A549 (cell line): Measurements from ENCODE around the gene PRKAG2.

Experiments
- CTCF ChIP-seq: fragments of >200 bp; sonication (Bioruptor Twin); formaldehyde crosslinking; IDR thresholded peaks from 3 replicates; pipeline ENCODE4 v1.5.1; 2016
- EP300 ChIP-seq, 2 experiments: fragments of >200 bp; sonication (Bioruptor Twin); formaldehyde crosslinking; IDR thresholded peaks; 2 replicates in 1 of 2; 3 replicates in 1 of 2; pipeline ENCODE4 v1.6.1; 2016 to 2017
- JUN ChIP-seq, 2 experiments: fragments of >200 bp; sonication (Bioruptor Twin); formaldehyde crosslinking; IDR thresholded peaks; 2 replicates in 1 of 2; 3 replicates in 1 of 2; pipeline ENCODE4 v1.6.1; 2016 to 2017
- JUNB ChIP-seq: fragments of >200 bp; sonication (Bioruptor Twin); formaldehyde crosslinking; IDR thresholded peaks from 2 replicates; pipeline ENCODE4 v1.6.1; 2016
- MYC ChIP-seq: IDR thresholded peaks from 2 replicates; pipeline ENCODE4 v1.6.1; 2012; ENCODE audit warnings: mild to moderate bottlenecking, inconsistent platforms, low read length, improper control_type of control experiment, borderline replicate concordance
- NFE2L2 ChIP-seq: fragments of 150-350 bp; conservative IDR thresholded peaks from 2 replicates; pipeline ENCODE4 v1.6.1; 2014; ENCODE audit warnings: low read length
- PHF8 ChIP-seq: fragments of 200-600 bp; sonication (generic); IDR thresholded peaks from 2 replicates; pipeline ENCODE4 v1.6.1; 2016; ENCODE audit warnings: low read depth, mild to moderate bottlenecking, antibody characterized with exemption, moderate library complexity, borderline replicate concordance
- POLR2A ChIP-seq: IDR thresholded peaks from 2 replicates; pipeline ENCODE4 v1.6.1; 2012; ENCODE audit warnings: mild to moderate bottlenecking, low read length
- POLR2AphosphoS2 ChIP-seq: conservative IDR thresholded peaks from 2 replicates; pipeline ENCODE4 v1.6.1; 2012; ENCODE audit warnings: low read length, improper control_type of control experiment, inconsistent platforms
- REST ChIP-seq: fragments of 200-600 bp; sonication (generic); IDR thresholded peaks from 2 replicates; pipeline ENCODE4 v1.6.1; 2016; ENCODE audit warnings: antibody characterized with exemption, mild to moderate bottlenecking, moderate library complexity
- RFX5 ChIP-seq: fragments of 450-650 bp; IDR thresholded peaks from 2 replicates; pipeline ENCODE4 v1.7.1; 2014; ENCODE audit warnings: antibody characterized with exemption, mild to moderate bottlenecking, moderate library complexity
- SMC3 ChIP-seq: fragments of >200 bp; sonication (Bioruptor Twin); formaldehyde crosslinking; IDR thresholded peaks from 3 replicates; pipeline ENCODE4 v1.6.1; 2018; ENCODE audit warnings: inconsistent platforms
- TP53 ChIP-seq: fragments of 250-450 bp; sonication (Bioruptor Pico); IDR thresholded peaks from 2 replicates; pipeline ENCODE4 v1.5.0; 2021; ENCODE audit warnings: mild to moderate bottlenecking, moderate library complexity
- USF2 ChIP-seq: fragments of 450-650 bp; IDR thresholded peaks from 2 replicates; pipeline ENCODE4 v1.6.1; 2014; ENCODE audit warnings: antibody characterized with exemption

GRCh38 chr7:151539088-151539671 lies 337.7 kb downstream of the PRKAG2 start:
- TF ChIP-seq JUN (IDR thresholded peaks at IDR 0.05) = no peak
- TF ChIP-seq CTCF = no peak
- TF ChIP-seq USF2 = no peak; the same call in 1 of the 2 replicates
- TF ChIP-seq POLR2AphosphoS2 = no peak
- no peak for TF ChIP-seq SMC3
- TF ChIP-seq TP53 (CRISPR knock-in tag) = no peak
- no peak for TF ChIP-seq JUNB
- TF ChIP-seq REST = no peak
- no peak for TF ChIP-seq POLR2A
- TF ChIP-seq EP300 (IDR thresholded peaks at IDR 0.05) = no peak
- no peak for TF ChIP-seq RFX5
- no peak for TF ChIP-seq NFE2L2
- TF ChIP-seq MYC = no peak
- no peak for TF ChIP-seq PHF8
